Psoas muscle (tissue), 8 donors: Measurements from ENCODE around the gene C11orf16. TPM values are rescaled to one million over a fixed set of nuclear protein-coding genes. Genes with fewer than 3 reads are reported as not detected.

Source experiments
- ATAC-seq, 4 donors: fragments of 200-7000 bp; cut with Tn5 transposase; one replicate each; pipeline ENCODE4 v1.9.1; 2020; ENCODE audit warnings: moderate library complexity in 3 of 4, mild to moderate bottlenecking in 2 of 4
- DNase-seq, 2 donors: peaks; one replicate each; pipeline ENCODE4 v3.0.0-alpha.2; 2020
- H3K27ac ChIP-seq: fragments of 200-600 bp; one replicate; pipeline ENCODE4 v1.8.0; 2022
- H3K27me3 ChIP-seq, 3 donors: fragments of 200-600 bp in 1 of 3; one replicate each; pipeline versions ENCODE4 v1.6.1 to v1.8.0; 2013 to 2022; ENCODE audit warnings: low read length in 2 of 3, mild to moderate bottlenecking in 2 of 3, moderate library complexity in 1 of 3; ENCODE audit not compliant: insufficient read depth in 3 of 3
- H3K36me3 ChIP-seq, 2 donors: fragments of 200-600 bp in 1 of 2; one replicate each; pipeline versions ENCODE4 v1.6.1 to v1.8.0; 2013 to 2022; ENCODE audit warnings: low read depth in 1 of 2, mild to moderate bottlenecking in 1 of 2, moderate library complexity in 1 of 2; ENCODE audit not compliant: insufficient read depth in 1 of 2
- H3K4me1 ChIP-seq: fragments of 200-600 bp; one replicate; pipeline ENCODE4 v1.8.0; 2022
- H3K4me3 ChIP-seq: fragments of 200-600 bp; one replicate; pipeline ENCODE4 v1.8.0; 2022; ENCODE audit warnings: mild to moderate bottlenecking
- H3K9me3 ChIP-seq: fragments of 200-600 bp; one replicate; pipeline ENCODE4 v1.8.0; 2022
- CTCF ChIP-seq: fragments of 200-600 bp; IDR thresholded peaks from one replicate; pipeline ENCODE4 v1.8.0; 2022; ENCODE audit warnings: antibody characterized with exemption
- WGBS, 3 donors: extraction: QIAGEN DNeasy Blood & Tissue Kit; methylation state at CpG; one replicate each; pipeline versions ENCODE4 v1.1.6 to v1.1.7; 2013; 5-methylcytosine and 5-hydroxymethylcytosine counted together
- intact Hi-C, 2 donors: fragments of 100-400 bp; cut with DNase I; formaldehyde crosslinking; loops; one replicate each; pipeline versions ENCODE4 v1.11.0 to v1.14.2; 2022
- polyA plus RNA-seq, 3 donors: library from polyadenylated mRNA; stranded (reverse); fragments of 200-250 nt; gene quantifications; one replicate each; pipeline ENCODE4 v1.2.3, GENCODE V29; 2013
- total RNA-seq, 4 donors: library from RNA; stranded (reverse); fragmentation: NEBNext Ultra II Directional in 2 of 4; extraction: Animal tissue kit (Norgen Biotek cat#: 25700) in 2 of 4; gene quantifications; one replicate each; pipeline versions ENCODE4 v1.2.1 to v1.2.4, GENCODE V29; 2021 to 2023
- donor health status: healthy with polysubstance abuse.
- donor health status: DM: no; HTN: no; CAD: no; lungs with moderate emphysema.
- donor health status: Bipolar disorder and iron deficiency.
- donor health status: healthy.
- donor health status: DM: yes; HTN: yes; CAD: no.
- donor health status: DM: no; HTN: no; CAD: no.
- donor health status: DM: no; HTN: no; CAD: no.
- donor health status: DM: yes; HTN: yes; CAD: no.

C11orf16 gene
- total and polyA plus RNA-seq, 7 donors = not detected

- Histone ChIP-seq H3K4me1 (no peaks in the 10 kb centered on the region), H3K36me3 (peaks cover 4 to 36% of the 10 kb centered on the region in 2 donors), H3K27ac (no peak overlapping the region), H3K4me3 (no peak overlapping the region), H3K27me3 (no peaks in the 10 kb centered on the region), H3K9me3 (no peaks in the 10 kb centered on the region)
- WGBS, 3 donors = 87 to 91% (median 91%) methylated on average over 5 of the region's 5 CpGs
- ATAC-seq (no peak), DNase-seq (no peak)
- intact Hi-C loops = no loop called here
- no peak for TF ChIP-seq CTCF
These were observed 6.5 kb downstream of the C11orf16 start for GRCh38 chr11:8926236-8926635.

GRCh38 chr11:8925711-8926110, 7.0 kb downstream of the C11orf16 start:
- no peak for TF ChIP-seq CTCF
- ATAC-seq = no peak
- 73 to 83% (median 79%) methylated on average over 5 of the region's 5 CpGs for WGBS, 3 donors
- Histone ChIP-seq H3K36me3 (peaks cover 4 to 41% of the 10 kb centered on the region in 2 donors), H3K9me3 (no peaks in the 10 kb centered on the region), H3K4me1 (no peaks in the 10 kb centered on the region), H3K4me3 (no peak overlapping the region), H3K27me3 (no peaks in the 10 kb centered on the region), H3K27ac (no peak overlapping the region)
- intact Hi-C loops = no loop called here
- no peak for DNase-seq

- intact Hi-C loops = no loop called here
- H3K27ac ChIP-seq = no peak overlapping the region
- peaks cover 7 to 70% of the 10 kb centered on the region in 2 donors for H3K36me3 ChIP-seq
- ATAC-seq (no peak), DNase-seq (no peak)
- no peak for TF ChIP-seq CTCF
- H3K27me3 ChIP-seq = no peaks in the 10 kb centered on the region
- H3K4me3 ChIP-seq = no peak overlapping the region
- no peaks in the 10 kb centered on the region for H3K9me3 ChIP-seq
- H3K4me1 ChIP-seq = no peaks in the 10 kb centered on the region
- WGBS, 3 donors = 90 to 96% (median 90%) methylated on average over 5 of the region's 5 CpGs
These were observed 10.1 kb downstream of the C11orf16 start for GRCh38 chr11:8922691-8923090.

GRCh38 chr11:8917157-8917825, 15.5 kb downstream of the C11orf16 start:
- Histone ChIP-seq H3K27me3 (no peaks in the 10 kb centered on the region), H3K4me3 (no peak overlapping the region), H3K36me3 (peaks cover 9 to 79% of the 10 kb centered on the region in 2 donors), H3K4me1 (peaks cover 26% of the 10 kb centered on the region), H3K9me3 (no peaks in the 10 kb centered on the region), H3K27ac (peak overlapping the region; percentile 21)
- intact Hi-C loops = loop anchor here in 1 of 2 donors (10.0 kb wide), 1 partner anchor 218 kb away; no protein-coding TSS in a partner anchor
- ATAC-seq (peak; percentile 57 to 84 (median 69)), DNase-seq (peak in 1 of 2 donors; percentile 56)
- WGBS, 3 donors = 33 to 55% (median 37%) methylated on average over 5 of the region's 5 CpGs
- TF ChIP-seq CTCF = no peak

GRCh38 chr11:8914661-8915018, 18.1 kb downstream of the C11orf16 start:
- DNase-seq (no peak), ATAC-seq (no peak)
- no peaks in the 10 kb centered on the region for H3K9me3 ChIP-seq
- H3K4me1 ChIP-seq = peaks cover 29% of the 10 kb centered on the region
- H3K4me3 ChIP-seq = no peak overlapping the region
- no peaks in the 10 kb centered on the region for H3K27me3 ChIP-seq
- peaks cover 6 to 53% of the 10 kb centered on the region in 2 donors for H3K36me3 ChIP-seq
- TF ChIP-seq CTCF = no peak
- intact Hi-C loops = loop anchor here (5.0 to 10.0 kb wide), 2 partner anchors 220 to 222 kb away; no protein-coding TSS in a partner anchor
- WGBS, 3 donors = 53 to 64% (median 58%) methylated on average over 4 of the region's 4 CpGs
- H3K27ac ChIP-seq = no peak overlapping the region
